Measurements from ENCODE around the gene KRTAP8-1. TPM values are rescaled to one million over a fixed set of nuclear protein-coding genes. Genes with fewer than 3 reads are reported as not detected.
A peak's percentile ranks its signal among the peaks of the same experiment; 100 is the strongest.

The KRTAP8-1 gene
- not detected in 2 replicates for total RNA-seq

GRCh38 chr21:30813174-30813573 lies at the start of gene KRTAP8-1:
Gene KRTAP8-1, minus strand, starts transcription at chr21:30813274. Its CDS starts 54 bp downstream, at chr21:30813220.
- no peak for DNase-seq

- DNase-seq: no peak
Measured at GRCh38 chr21:30847627-30848500, 34.8 kb upstream of the KRTAP8-1 start.

- DNase-seq: no peak
Measured at GRCh38 chr21:30842990-30843389, 29.9 kb upstream of the KRTAP8-1 start.

GRCh38 chr21:30839304-30839703 lies 26.2 kb upstream of the KRTAP8-1 start:
- no peak for DNase-seq

- no peak for DNase-seq
Measured at GRCh38 chr21:30838536-30838935, 25.5 kb upstream of the KRTAP8-1 start.

GRCh38 chr21:30831194-30831765 lies 18.2 kb upstream of the KRTAP8-1 start:
- peak; percentile 1 for DNase-seq

- DNase-seq: no peak
Measured at GRCh38 chr21:30829659-30830058, 16.6 kb upstream of the KRTAP8-1 start, which contains the start of gene KRTAP7-1. Gene KRTAP7-1, minus strand, starts transcription at chr21:30829759. Its CDS starts 61 bp downstream, at chr21:30829698.

GRCh38 chr21:30818837-30819610 lies 6.0 kb upstream of the KRTAP8-1 start:
- DNase-seq: no peak

GRCh38 chr21:30800605-30801004 lies 12.5 kb downstream of the KRTAP8-1 start:
- no peak for DNase-seq

GRCh38 chr21:30793581-30794314 lies 19.3 kb downstream of the KRTAP8-1 start:
- no peak for DNase-seq

- no peak for DNase-seq
Measured at GRCh38 chr21:30779249-30779648, 33.8 kb downstream of the KRTAP8-1 start.

- DNase-seq: no peak
Measured at GRCh38 chr21:30769724-30770431, 43.2 kb downstream of the KRTAP8-1 start.

Other genes starting within 250 kb of the KRTAP8-1 start
- gene KRTAP22-2, start 222.9 kb downstream of the KRTAP8-1 start, total RNA-seq: not detected in 2 replicates
- not detected in 2 replicates for gene KRTAP6-3, start 220.8 kb downstream of the KRTAP8-1 start, total RNA-seq
- gene KRTAP6-2, start 214.4 kb downstream of the KRTAP8-1 start, total RNA-seq: not detected in 2 replicates
- gene KRTAP22-1, start 212.2 kb downstream of the KRTAP8-1 start, total RNA-seq: not detected in 2 replicates
- not detected in 2 replicates for gene KRTAP6-1, start 199.3 kb downstream of the KRTAP8-1 start, total RNA-seq
- gene KRTAP20-1, start 196.8 kb downstream of the KRTAP8-1 start, total RNA-seq: not detected in 2 replicates
- not detected in 2 replicates for gene KRTAP20-4, start 192.6 kb downstream of the KRTAP8-1 start, total RNA-seq
- not detected in 2 replicates for gene KRTAP20-2, start 178.1 kb downstream of the KRTAP8-1 start, total RNA-seq
- not detected in 2 replicates for gene KRTAP20-3, start 170.4 kb downstream of the KRTAP8-1 start, total RNA-seq
- gene KRTAP21-3, start 94.5 kb downstream of the KRTAP8-1 start, total RNA-seq: not detected in 2 replicates
- 0.68 TPM in 1 of 2 replicates, not detected in the other for gene KRTAP21-2, start 66.0 kb downstream of the KRTAP8-1 start, total RNA-seq
- gene KRTAP21-1, start 57.8 kb downstream of the KRTAP8-1 start, total RNA-seq: not detected in 2 replicates
- not detected in 2 replicates for gene KRTAP7-1, start 16.5 kb upstream of the KRTAP8-1 start, total RNA-seq
- gene KRTAP11-1, start 68.3 kb upstream of the KRTAP8-1 start, total RNA-seq: not detected in 2 replicates
- gene KRTAP19-8, start 225.2 kb upstream of the KRTAP8-1 start, total RNA-seq: not detected in 2 replicates